Fibroblast of gingiva (primary cell): ENCODE measurements around the gene FAM161A.

Source experiments
- DNase-seq: peaks from one replicate; pipeline ENCODE4 v3.0.0-alpha.2; 2011; ENCODE audit warnings: low read depth

FAM161A gene

GRCh38 chr2:61784643-61785042, 69.2 kb downstream of the FAM161A start:
- DNase-seq = no peak

- no peak for DNase-seq
These were observed 77.8 kb downstream of the FAM161A start for GRCh38 chr2:61775956-61776570.
